ENCODE results near the gene ATP2B2.

The ATP2B2 gene

GRCh38 chr3:10487988-10488633 is 17.3 kb downstream of the ATP2B2 start:
- no peaks in the 10 kb centered on the region for H3K4me1 ChIP-seq (ENCODE audit: insufficient read depth, low read length)
- H3K9me3 ChIP-seq (ENCODE audit: insufficient read depth, low read depth, low read length) = no peaks in the 10 kb centered on the region
- H3K36me3 ChIP-seq (ENCODE audit: insufficient read depth, low read depth, low read length) = no peaks in the 10 kb centered on the region
- H3K27ac ChIP-seq (ENCODE audit: low read length) = no peak overlapping the region
- H3K4me3 ChIP-seq (ENCODE audit: low read length) = no peak overlapping the region
- H3K27me3 ChIP-seq (ENCODE audit: insufficient read depth, low read length) = no peaks in the 10 kb centered on the region
- H3K9ac ChIP-seq (ENCODE audit: low read depth, low read length) = no peak overlapping the region

- Histone ChIP-seq H3K4me1 (ENCODE audit: insufficient read depth, low read length) (no peaks in the 10 kb centered on the region), H3K9ac (ENCODE audit: low read depth, low read length) (no peak overlapping the region), H3K27ac (ENCODE audit: low read length) (no peak overlapping the region)
These were observed 19.6 kb downstream of the ATP2B2 start for GRCh38 chr3:10485806-10486205.

GRCh38 chr3:10485380-10485779 is 20.0 kb downstream of the ATP2B2 start:
- no peak overlapping the region for H3K4me3 ChIP-seq (ENCODE audit: low read length)

More at GRCh38 chr3:10485806-10486205, 19.6 kb downstream of the ATP2B2 start:
- H3K4me3 ChIP-seq (ENCODE audit: low read length) = no peak overlapping the region
- H3K36me3 ChIP-seq (ENCODE audit: insufficient read depth, low read depth, low read length) = no peaks in the 10 kb centered on the region
- H3K9me3 ChIP-seq (ENCODE audit: insufficient read depth, low read depth, low read length) = no peaks in the 10 kb centered on the region
- H3K27me3 ChIP-seq (ENCODE audit: insufficient read depth, low read length) = no peaks in the 10 kb centered on the region

GRCh38 chr3:10484709-10485108 is 20.7 kb downstream of the ATP2B2 start:
- Histone ChIP-seq H3K36me3 (ENCODE audit: insufficient read depth, low read depth, low read length) (no peaks in the 10 kb centered on the region), H3K9me3 (ENCODE audit: insufficient read depth, low read depth, low read length) (no peaks in the 10 kb centered on the region), H3K27me3 (ENCODE audit: insufficient read depth, low read length) (no peaks in the 10 kb centered on the region), H3K4me1 (ENCODE audit: insufficient read depth, low read length) (no peaks in the 10 kb centered on the region), H3K27ac (ENCODE audit: low read length) (no peak overlapping the region), H3K9ac (ENCODE audit: low read depth, low read length) (no peak overlapping the region; the same call in 1 of the 2 replicates), H3K4me3 (ENCODE audit: low read length) (no peak overlapping the region)

More at GRCh38 chr3:10485380-10485779, 20.0 kb downstream of the ATP2B2 start:
- Histone ChIP-seq H3K27me3 (ENCODE audit: insufficient read depth, low read length) (no peaks in the 10 kb centered on the region), H3K4me1 (ENCODE audit: insufficient read depth, low read length) (no peaks in the 10 kb centered on the region), H3K36me3 (ENCODE audit: insufficient read depth, low read depth, low read length) (no peaks in the 10 kb centered on the region), H3K27ac (ENCODE audit: low read length) (no peak overlapping the region), H3K9me3 (ENCODE audit: insufficient read depth, low read depth, low read length) (no peaks in the 10 kb centered on the region), H3K9ac (ENCODE audit: low read depth, low read length) (no peak overlapping the region)

GRCh38 chr3:10483686-10484345 is 21.6 kb downstream of the ATP2B2 start:
- H3K9ac ChIP-seq (ENCODE audit: low read depth, low read length) = no peak overlapping the region
- H3K4me1 ChIP-seq (ENCODE audit: insufficient read depth, low read length) = no peaks in the 10 kb centered on the region

GRCh38 chr3:10483364-10483675 is 22.1 kb downstream of the ATP2B2 start:
- Histone ChIP-seq H3K27ac (ENCODE audit: low read length) (no peak overlapping the region), H3K27me3 (ENCODE audit: insufficient read depth, low read length) (no peaks in the 10 kb centered on the region), H3K9ac (ENCODE audit: low read depth, low read length) (no peak overlapping the region), H3K9me3 (ENCODE audit: insufficient read depth, low read depth, low read length) (no peaks in the 10 kb centered on the region), H3K4me3 (ENCODE audit: low read length) (no peak overlapping the region), H3K36me3 (ENCODE audit: insufficient read depth, low read depth, low read length) (no peaks in the 10 kb centered on the region), H3K4me1 (ENCODE audit: insufficient read depth, low read length) (no peaks in the 10 kb centered on the region)

More at GRCh38 chr3:10483686-10484345, 21.6 kb downstream of the ATP2B2 start:
- no peaks in the 10 kb centered on the region for H3K27me3 ChIP-seq (ENCODE audit: insufficient read depth, low read length)
- H3K4me3 ChIP-seq (ENCODE audit: low read length) = no peak overlapping the region
- no peak overlapping the region for H3K27ac ChIP-seq (ENCODE audit: low read length)
- no peaks in the 10 kb centered on the region for H3K9me3 ChIP-seq (ENCODE audit: insufficient read depth, low read depth, low read length)
- H3K36me3 ChIP-seq (ENCODE audit: insufficient read depth, low read depth, low read length) = no peaks in the 10 kb centered on the region

- no peaks in the 10 kb centered on the region for H3K27me3 ChIP-seq (ENCODE audit: insufficient read depth, low read length)
- no peaks in the 10 kb centered on the region for H3K9me3 ChIP-seq (ENCODE audit: insufficient read depth, low read depth, low read length)
- H3K4me1 ChIP-seq (ENCODE audit: insufficient read depth, low read length) = no peaks in the 10 kb centered on the region
- no peak overlapping the region for H3K4me3 ChIP-seq (ENCODE audit: low read length)
- H3K36me3 ChIP-seq (ENCODE audit: insufficient read depth, low read depth, low read length) = no peaks in the 10 kb centered on the region
- no peak overlapping the region for H3K27ac ChIP-seq (ENCODE audit: low read length)
- H3K9ac ChIP-seq (ENCODE audit: low read depth, low read length) = no peak overlapping the region
These were observed 22.6 kb downstream of the ATP2B2 start for GRCh38 chr3:10482631-10483363.

GRCh38 chr3:10480871-10481378 is 24.5 kb downstream of the ATP2B2 start:
- no peaks in the 10 kb centered on the region for H3K4me1 ChIP-seq (ENCODE audit: insufficient read depth, low read length)
- no peak overlapping the region for H3K9ac ChIP-seq (ENCODE audit: low read depth, low read length)
- no peaks in the 10 kb centered on the region for H3K9me3 ChIP-seq (ENCODE audit: insufficient read depth, low read depth, low read length)
- H3K27me3 ChIP-seq (ENCODE audit: insufficient read depth, low read length) = no peaks in the 10 kb centered on the region
- no peaks in the 10 kb centered on the region for H3K36me3 ChIP-seq (ENCODE audit: insufficient read depth, low read depth, low read length)
- no peak overlapping the region for H3K27ac ChIP-seq (ENCODE audit: low read length)
- no peak overlapping the region for H3K4me3 ChIP-seq (ENCODE audit: low read length)

- H3K4me1 ChIP-seq (ENCODE audit: insufficient read depth, low read length) = no peaks in the 10 kb centered on the region
- no peaks in the 10 kb centered on the region for H3K36me3 ChIP-seq (ENCODE audit: insufficient read depth, low read depth, low read length)
- no peaks in the 10 kb centered on the region for H3K27me3 ChIP-seq (ENCODE audit: insufficient read depth, low read length)
- no peak overlapping the region for H3K27ac ChIP-seq (ENCODE audit: low read length)
- H3K9me3 ChIP-seq (ENCODE audit: insufficient read depth, low read depth, low read length) = no peaks in the 10 kb centered on the region
- H3K4me3 ChIP-seq (ENCODE audit: low read length) = no peak overlapping the region
- no peak overlapping the region for H3K9ac ChIP-seq (ENCODE audit: low read depth, low read length)
These were observed 26.1 kb downstream of the ATP2B2 start for GRCh38 chr3:10479311-10479710.

- Histone ChIP-seq H3K9ac (ENCODE audit: low read depth, low read length) (no peak overlapping the region), H3K36me3 (ENCODE audit: insufficient read depth, low read depth, low read length) (no peaks in the 10 kb centered on the region), H3K4me1 (ENCODE audit: insufficient read depth, low read length) (peaks cover 3% of the 10 kb centered on the region; the same call in 1 of the 2 replicates), H3K4me3 (ENCODE audit: low read length) (no peak overlapping the region), H3K27me3 (ENCODE audit: insufficient read depth, low read length) (no peaks in the 10 kb centered on the region), H3K27ac (ENCODE audit: low read length) (no peak overlapping the region), H3K9me3 (ENCODE audit: insufficient read depth, low read depth, low read length) (no peaks in the 10 kb centered on the region)
These were observed 29.4 kb downstream of the ATP2B2 start for GRCh38 chr3:10475983-10476382.

GRCh38 chr3:10474847-10475246 is 30.5 kb downstream of the ATP2B2 start:
- no peaks in the 10 kb centered on the region for H3K36me3 ChIP-seq (ENCODE audit: insufficient read depth, low read depth, low read length)

More at GRCh38 chr3:10474847-10475246, 30.5 kb downstream of the ATP2B2 start:
- Histone ChIP-seq H3K27me3 (ENCODE audit: insufficient read depth, low read length) (no peaks in the 10 kb centered on the region), H3K9ac (ENCODE audit: low read depth, low read length) (no peak overlapping the region), H3K9me3 (ENCODE audit: insufficient read depth, low read depth, low read length) (no peaks in the 10 kb centered on the region), H3K27ac (ENCODE audit: low read length) (no peak overlapping the region), H3K4me3 (ENCODE audit: low read length) (no peak overlapping the region), H3K4me1 (ENCODE audit: insufficient read depth, low read length) (peaks cover 11% of the 10 kb centered on the region; the same call in 1 of the 2 replicates)
